IMR-90 (cell line): ENCODE results near the gene PAM16.

ENCODE experiments used
- CHD1 ChIP-seq: IDR thresholded peaks from 2 replicates; pipeline ENCODE4 v1.6.1; 2012; ENCODE audit warnings: low read depth, low read length, improper control_type of control experiment
- CTCF ChIP-seq: conservative IDR thresholded peaks from 2 replicates; pipeline ENCODE4 v1.5.1; 2012; ENCODE audit warnings: mild to moderate bottlenecking, low read depth, low read length, improper control_type of control experiment
- ELK1 ChIP-seq: fragments of 150-350 bp; IDR thresholded peaks from 2 replicates; pipeline ENCODE4 v1.6.1; 2016; ENCODE audit warnings: low read depth, mild to moderate bottlenecking, low read length, moderate library complexity, borderline replicate concordance
- POLR2A ChIP-seq: IDR thresholded peaks from 2 replicates; pipeline ENCODE4 v1.6.1; 2012; ENCODE audit warnings: mild to moderate bottlenecking, low read depth, low read length
- RAD21 ChIP-seq: IDR thresholded peaks from 2 replicates; pipeline ENCODE4 v1.6.1; 2012; ENCODE audit warnings: low read length, improper control_type of control experiment
- SMC3 ChIP-seq: fragments of 150-350 bp; IDR thresholded peaks from 2 replicates; pipeline ENCODE4 v1.6.1; 2016; ENCODE audit warnings: low read depth, mild to moderate bottlenecking, antibody characterized with exemption, low read length, moderate library complexity
- USF2 ChIP-seq: fragments of 150-350 bp; IDR thresholded peaks from 2 replicates; pipeline ENCODE4 v1.6.1; 2017; ENCODE audit warnings: mild to moderate bottlenecking, antibody characterized with exemption, low read length, low read depth

- no peak for TF ChIP-seq POLR2A
- TF ChIP-seq CTCF: no peak
- no peak for TF ChIP-seq USF2
- TF ChIP-seq SMC3: no peak
- TF ChIP-seq ELK1: no peak
- TF ChIP-seq CHD1: no peak
- no peak for TF ChIP-seq RAD21
Measured at GRCh38 chr16:4301177-4301576, 49.9 kb downstream of the PAM16 start.
